GM12892 (cell line): ENCODE results near the gene SLC28A1.

Experiments
- POLR2A ChIP-seq: IDR thresholded peaks from 2 replicates; pipeline ENCODE4 v1.6.1; 2011; ENCODE audit warnings: low read depth, low read length, control low read depth
- POLR2AphosphoS5 ChIP-seq: IDR thresholded peaks from 2 replicates; pipeline ENCODE4 v1.6.1; 2011; ENCODE audit warnings: low read depth, low read length, control low read depth
- TAF1 ChIP-seq: IDR thresholded peaks from 2 replicates; pipeline ENCODE4 v1.6.1; 2011; ENCODE audit warnings: low read depth, mild to moderate bottlenecking, control low read depth, low read length, borderline replicate concordance

DNA sequence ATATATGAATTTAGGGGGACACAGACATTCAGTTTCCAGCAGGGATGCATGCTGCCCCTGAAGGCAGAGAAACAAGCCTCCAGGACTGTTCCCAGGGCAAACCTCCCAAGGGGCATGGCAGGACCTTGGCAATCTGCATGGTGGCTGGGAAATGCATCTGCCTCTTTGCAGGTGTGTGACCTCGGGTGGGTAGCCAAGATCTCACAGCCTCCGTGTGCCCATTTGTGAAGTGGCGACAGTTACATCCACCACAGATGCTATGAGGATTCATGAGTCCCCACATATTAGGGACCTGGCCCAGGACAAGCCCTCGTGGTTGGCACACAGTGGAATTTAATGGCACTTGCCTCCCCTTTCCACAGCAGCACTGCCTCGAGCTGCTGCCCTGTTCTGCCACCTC lies 29.9 kb downstream of the SLC28A1 start:
- no peak for TF ChIP-seq POLR2AphosphoS5
- TF ChIP-seq POLR2A = no peak
- no peak for TF ChIP-seq TAF1
